Fibroblast of lung (primary cell): ENCODE data around the gene SMC1B. TPM values are rescaled to one million over a fixed set of nuclear protein-coding genes. Genes with fewer than 3 reads are reported as not detected.
"Not testable (repeated sequence)": the region's sequence is repeated elsewhere in the genome, so short reads cannot be mapped to it uniquely, and the experiment has no call there.

ENCODE experiments used
- DNase-seq, 2 donors: peaks; one replicate each; pipeline versions ENCODE4 v3.0.0 to v3.0.0-alpha.2; 2010; ENCODE audit warnings: low read depth in 2 of 2
- H2AFZ ChIP-seq: 2 replicates; pipeline ENCODE4 v1.5.1; 2012; ENCODE audit warnings: low read length, control low read depth, inconsistent platforms
- H3K27ac ChIP-seq: 2 replicates; pipeline ENCODE4 v1.5.1; 2011; ENCODE audit warnings: low read length, control low read depth; ENCODE audit not compliant: insufficient read depth
- H3K27me3 ChIP-seq: 2 replicates; pipeline ENCODE4 v1.5.1; 2011; ENCODE audit warnings: mild to moderate bottlenecking, low read length; ENCODE audit not compliant: control insufficient read depth, insufficient read depth
- H3K36me3 ChIP-seq: 2 replicates; pipeline ENCODE4 v1.5.1; 2011; ENCODE audit warnings: low read length; ENCODE audit not compliant: control insufficient read depth, insufficient read depth
- H3K4me1 ChIP-seq: 2 replicates; pipeline ENCODE4 v1.5.1; 2011; ENCODE audit warnings: low read length; ENCODE audit not compliant: control insufficient read depth, insufficient read depth; ENCODE audit errors: extremely low read depth
- H3K4me2 ChIP-seq: 2 replicates; pipeline ENCODE4 v1.5.1; 2011; ENCODE audit warnings: low read length, control low read depth; ENCODE audit not compliant: insufficient read depth; ENCODE audit errors: extremely low read depth
- H3K4me3 ChIP-seq, 4 experiments: fragments of 200-600 bp in 1 of 4; sonication (generic) in 1 of 4; replicated peaks in 1 of 4; 2 replicates each; pipeline ENCODE4 v1.5.1; 2011 to 2016; ENCODE audit warnings: low read length in 4 of 4, low read depth in 3 of 4, mild to moderate bottlenecking in 3 of 4, control low read depth in 2 of 4, inconsistent platforms in 1 of 4, mixed read lengths in 1 of 4; ENCODE audit not compliant: insufficient read depth in 1 of 4; ENCODE audit errors: control extremely low read depth in 1 of 4
- H3K79me2 ChIP-seq: 2 replicates; pipeline ENCODE4 v1.5.1; 2012; ENCODE audit warnings: mild to moderate bottlenecking, low read length, inconsistent platforms; ENCODE audit not compliant: control insufficient read depth, insufficient read depth
- H3K9ac ChIP-seq: 2 replicates; pipeline ENCODE4 v1.5.1; 2011; ENCODE audit warnings: mild to moderate bottlenecking, low read length, control low read depth; ENCODE audit not compliant: insufficient read depth
- H3K9me3 ChIP-seq: 2 replicates; pipeline ENCODE4 v1.5.1; 2012; ENCODE audit warnings: low read depth, low read length; ENCODE audit not compliant: control insufficient read depth, insufficient read depth
- H4K20me1 ChIP-seq: 2 replicates; pipeline ENCODE4 v1.5.1; 2011; ENCODE audit warnings: low read length; ENCODE audit not compliant: control insufficient read depth, insufficient read depth; ENCODE audit errors: extremely low read depth
- CTCF ChIP-seq, 2 donors: IDR thresholded peaks in 1 of 2; conservative IDR thresholded peaks in 1 of 2; 1 replicate in 1 of 2; 2 replicates in 1 of 2; pipeline ENCODE4 v1.5.1; 2011 to 2012; ENCODE audit warnings: low read length in 2 of 2, control low read depth in 1 of 2, inconsistent platforms in 1 of 2, low read depth in 1 of 2, mild to moderate bottlenecking in 1 of 2
- EZH2 ChIP-seq: IDR thresholded peaks from 2 replicates; pipeline ENCODE4 v1.5.1; 2012; ENCODE audit warnings: low read length, control low read depth, mild to moderate bottlenecking; ENCODE audit errors: missing control alignments
- polyA plus RNA-seq, 2 donors: library from polyadenylated mRNA; depleted of rRNA in 1 of 2; stranded (reverse) in 1 of 2; unstranded in 1 of 2; fragments of >200 nt; gene quantifications; 2 replicates each; pipeline ENCODE4 v1.2.1, GENCODE V29; 2011 to 2012; ENCODE audit warnings: missing spikeins in 1 of 2
- total RNA-seq: library from RNA; depleted of rRNA; stranded (reverse); fragments of >200 nt; gene quantifications from 2 replicates; pipeline ENCODE4 v1.2.1, GENCODE V29; 2014

The SMC1B gene
- total and polyA plus RNA-seq, 2 donors (not counting 1 experiment from before 2014, with no cell fraction given), result not detected

GRCh38 chr22:45295492-45295891, 117.9 kb downstream of the SMC1B start:
- no peak overlapping the region for H3K27ac ChIP-seq
- H3K9ac ChIP-seq, result no peak overlapping the region
- H3K4me1 ChIP-seq, result no peaks in the 10 kb centered on the region
- H3K36me3 ChIP-seq, result no peaks in the 10 kb centered on the region
- no peak overlapping the region for H2AFZ ChIP-seq
- no peak overlapping the region for H3K4me2 ChIP-seq
- peaks cover 19% of the 10 kb centered on the region for H3K27me3 ChIP-seq
- no peaks in the 10 kb centered on the region for H3K79me2 ChIP-seq
- H3K9me3 ChIP-seq, result no peaks in the 10 kb centered on the region
- no peak for TF ChIP-seq EZH2
- TF ChIP-seq CTCF (conservative IDR thresholded peaks at IDR 0.05 in 1 of 2, IDR thresholded peaks at IDR 0.05 in 1 of 2; ENCODE audit: low read depth in 1 of 2, low read length in 2 of 2), result no peak
- H3K4me3 ChIP-seq, result no peak overlapping the region
- DNase-seq, result no peak
- H4K20me1 ChIP-seq, result no peaks in the 10 kb centered on the region

GRCh38 chr22:45295004-45295403, 118.4 kb downstream of the SMC1B start:
- H3K27me3 ChIP-seq, result peaks cover 19% of the 10 kb centered on the region
- H3K36me3 ChIP-seq, H3K4me3 ChIP-seq, H3K27ac ChIP-seq, H3K4me1 ChIP-seq, H2AFZ ChIP-seq, H3K4me2 ChIP-seq, H3K9me3 ChIP-seq, H3K9ac ChIP-seq, DNase-seq, H3K79me2 ChIP-seq, H4K20me1 ChIP-seq: not testable (repeated sequence)

Other genes with a start within 250 kb of the SMC1B start
- gene NUP50, start 249.7 kb downstream of the SMC1B start, total RNA-seq, result 29.2 and 32.6 TPM in 2 replicates
- gene NUP50, start 249.7 kb downstream of the SMC1B start, polyA plus RNA-seq, result 17.4 and 33.5 TPM in 2 replicates
- 20.5 and 30.9 TPM in 2 replicates for gene KIAA0930, start 172.7 kb downstream of the SMC1B start, total RNA-seq
- 28.2 and 38.2 TPM in 2 replicates for gene KIAA0930, start 172.7 kb downstream of the SMC1B start, polyA plus RNA-seq
- gene UPK3A, start 128.7 kb downstream of the SMC1B start, total RNA-seq, result not detected in 2 replicates
- not detected in 2 replicates for gene UPK3A, start 128.7 kb downstream of the SMC1B start, polyA plus RNA-seq
- gene FAM118A, start 103.7 kb downstream of the SMC1B start, total RNA-seq, result 16.5 and 23.4 TPM in 2 replicates
- gene FAM118A, start 103.7 kb downstream of the SMC1B start, polyA plus RNA-seq, result 18.0 and 27.0 TPM in 2 replicates
- gene RIBC2, start 94 bp upstream of the SMC1B start, total RNA-seq, result under 0.01 TPM in 1 of 2 replicates, not detected in the other
- gene RIBC2, start 94 bp upstream of the SMC1B start, polyA plus RNA-seq, result 1.6 and 2.1 TPM in 2 replicates
- gene FBLN1, start 89.3 kb upstream of the SMC1B start, total RNA-seq, result 209 and 270 TPM in 2 replicates
- 96.6 and 134 TPM in 2 replicates for gene FBLN1, start 89.3 kb upstream of the SMC1B start, polyA plus RNA-seq